ENCODE data around the gene DST. TPM values are rescaled to one million over a fixed set of nuclear protein-coding genes. Genes with fewer than 3 reads are reported as not detected.
"Not testable (repeated sequence)": the region's sequence is repeated elsewhere in the genome, so short reads cannot be mapped to it uniquely, and the experiment has no call there.

DST gene
- total RNA-seq, 1 donor: 573 TPM

- no peak for DNase-seq (ENCODE audit: insufficient read length, low spot score, missing footprints)
- no peak for TF ChIP-seq CTCF (IDR thresholded peaks at IDR 0.05; ENCODE audit: extremely low read depth, low read depth, low read length)
- H3K4me2 ChIP-seq (ENCODE audit: insufficient read depth, low read length): no peak overlapping the region
These were observed 75.2 kb downstream of the DST start for GRCh38 chr6:56567501-56567900.

DNA sequence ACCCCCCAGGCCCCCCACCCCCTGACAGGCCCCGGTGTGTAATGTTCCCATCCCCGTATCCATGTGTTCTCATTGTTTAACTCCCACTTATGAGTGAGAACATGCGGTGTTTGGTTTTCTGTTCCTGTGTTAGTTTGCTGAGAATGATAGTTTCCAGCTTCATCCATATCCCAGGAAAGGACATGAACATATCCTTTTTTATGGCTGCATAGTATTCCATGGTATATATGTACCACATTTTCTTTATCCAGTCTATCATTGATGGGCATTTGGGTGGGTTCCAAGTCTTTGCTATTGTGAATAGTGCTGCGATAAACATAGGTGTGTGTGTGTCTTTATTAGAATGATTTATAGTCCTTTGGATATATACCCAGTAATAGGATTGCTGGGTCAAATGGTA, 80.0 kb downstream of the DST start:
- H3K27me3 ChIP-seq (ENCODE audit: insufficient read depth, low read length); H2AFZ ChIP-seq (ENCODE audit: low read length); H3K27ac ChIP-seq (ENCODE audit: low read depth, low read length); H4K20me1 ChIP-seq (ENCODE audit: insufficient read depth, low read length); H3K9me3 ChIP-seq (ENCODE audit: low read depth, low read length); H3K79me2 ChIP-seq (ENCODE audit: insufficient read depth, low read length); H3K4me1 ChIP-seq (ENCODE audit: insufficient read depth, low read length); H3K4me3 ChIP-seq (ENCODE audit: insufficient read depth, low read length); DNase-seq (ENCODE audit: insufficient read length, low spot score, missing footprints); H3K4me2 ChIP-seq (ENCODE audit: insufficient read depth, low read length): not testable (repeated sequence)
- H3K36me3 ChIP-seq (ENCODE audit: insufficient read depth, low read length): peaks cover 58% of the 10 kb centered on the region

More at GRCh38 chr6:56567501-56567900, 75.2 kb downstream of the DST start:
- H3K9me3 ChIP-seq (ENCODE audit: low read depth, low read length): no peaks in the 10 kb centered on the region
- H3K27ac ChIP-seq (ENCODE audit: low read depth, low read length): no peak overlapping the region
- no peak overlapping the region for H3K4me3 ChIP-seq (ENCODE audit: insufficient read depth, low read length)
- H3K79me2 ChIP-seq (ENCODE audit: insufficient read depth, low read length): peaks cover 3% of the 10 kb centered on the region
- peaks cover 54% of the 10 kb centered on the region for H3K36me3 ChIP-seq (ENCODE audit: insufficient read depth, low read length)
- H2AFZ ChIP-seq (ENCODE audit: low read length): no peak overlapping the region
- no peaks in the 10 kb centered on the region for H3K4me1 ChIP-seq (ENCODE audit: insufficient read depth, low read length)
- peaks cover 4% of the 10 kb centered on the region for H4K20me1 ChIP-seq (ENCODE audit: insufficient read depth, low read length)
- no peaks in the 10 kb centered on the region for H3K27me3 ChIP-seq (ENCODE audit: insufficient read depth, low read length)

DNA sequence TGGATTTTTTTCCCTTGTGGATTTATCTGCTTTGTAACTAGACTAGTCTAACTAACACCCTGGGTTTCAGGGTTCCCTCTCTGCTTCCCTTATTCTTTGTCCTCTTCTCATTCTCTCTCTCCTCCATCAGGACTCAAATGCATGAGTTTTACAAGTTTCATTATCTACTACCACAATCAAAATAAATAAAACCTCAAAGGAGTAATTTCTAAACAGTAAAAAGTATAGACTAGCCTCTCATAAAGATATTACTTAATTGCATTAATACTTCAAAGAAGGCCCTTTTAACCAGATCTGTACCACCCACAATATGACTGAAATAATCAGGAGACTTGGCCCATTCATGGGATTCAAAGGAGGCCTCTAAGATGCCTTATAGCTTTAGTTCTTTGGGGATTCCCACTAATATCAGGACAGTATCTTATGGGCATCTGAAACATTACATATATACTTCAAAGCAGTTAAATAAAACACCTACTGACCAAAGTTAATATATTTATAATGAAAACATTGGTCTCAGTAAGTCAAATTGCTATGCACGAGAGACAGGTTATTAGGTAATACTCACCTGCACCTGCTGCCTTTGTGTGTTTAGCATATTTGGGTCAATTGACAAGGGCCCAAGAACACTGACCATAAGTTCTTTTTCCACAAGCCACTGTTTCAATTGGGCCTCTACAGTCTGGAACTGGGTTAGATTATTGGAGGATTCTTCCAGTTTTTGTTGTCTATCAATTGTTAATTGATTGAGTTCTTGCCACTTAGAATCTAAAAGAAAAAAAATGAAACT, 85.7 kb downstream of the DST start:
- TF ChIP-seq CTCF (IDR thresholded peaks at IDR 0.05; ENCODE audit: extremely low read depth, low read depth, low read length): no peak
- H3K36me3 ChIP-seq (ENCODE audit: insufficient read depth, low read length): peaks cover 70% of the 10 kb centered on the region

GRCh38 chr6:56555438-56555872, 87.2 kb downstream of the DST start:
- H3K4me2 ChIP-seq (ENCODE audit: insufficient read depth, low read length): no peak overlapping the region
- no peak overlapping the region for H2AFZ ChIP-seq (ENCODE audit: low read length)
- peaks cover 26% of the 10 kb centered on the region for H4K20me1 ChIP-seq (ENCODE audit: insufficient read depth, low read length)
- peaks cover 61% of the 10 kb centered on the region for H3K36me3 ChIP-seq (ENCODE audit: insufficient read depth, low read length)
- H3K79me2 ChIP-seq (ENCODE audit: insufficient read depth, low read length): peaks cover 25% of the 10 kb centered on the region
- no peak for TF ChIP-seq CTCF (IDR thresholded peaks at IDR 0.05; ENCODE audit: extremely low read depth, low read depth, low read length)
- H3K4me3 ChIP-seq (ENCODE audit: insufficient read depth, low read length): no peak overlapping the region
- no peak overlapping the region for H3K27ac ChIP-seq (ENCODE audit: low read depth, low read length)
- no peak for DNase-seq (ENCODE audit: insufficient read length, low spot score, missing footprints)
- H3K9me3 ChIP-seq (ENCODE audit: low read depth, low read length): no peaks in the 10 kb centered on the region
- peaks cover 30% of the 10 kb centered on the region for H3K4me1 ChIP-seq (ENCODE audit: insufficient read depth, low read length)
- H3K27me3 ChIP-seq (ENCODE audit: insufficient read depth, low read length): no peaks in the 10 kb centered on the region

More for the DNA sequence above, 85.7 kb downstream of the DST start:
- Histone ChIP-seq H2AFZ (ENCODE audit: low read length) (no peak overlapping the region), H3K4me2 (ENCODE audit: insufficient read depth, low read length) (no peak overlapping the region), H3K79me2 (ENCODE audit: insufficient read depth, low read length) (peaks cover 14% of the 10 kb centered on the region), H3K27ac (ENCODE audit: low read depth, low read length) (no peak overlapping the region), H3K9me3 (ENCODE audit: low read depth, low read length) (no peaks in the 10 kb centered on the region), H4K20me1 (ENCODE audit: insufficient read depth, low read length) (peaks cover 12% of the 10 kb centered on the region), H3K4me3 (ENCODE audit: insufficient read depth, low read length) (no peak overlapping the region), H3K27me3 (ENCODE audit: insufficient read depth, low read length) (no peaks in the 10 kb centered on the region), H3K4me1 (ENCODE audit: insufficient read depth, low read length) (peaks cover 17% of the 10 kb centered on the region)
- no peak for DNase-seq (ENCODE audit: insufficient read length, low spot score, missing footprints)
